ENCODE measurements around the gene SUSD1. TPM values are rescaled to one million over a fixed set of nuclear protein-coding genes. Genes with fewer than 3 reads are reported as not detected.

SUSD1 gene
- total RNA-seq, 2 donors from 2014 or later = 7.8 to 7.9 TPM

DNA sequence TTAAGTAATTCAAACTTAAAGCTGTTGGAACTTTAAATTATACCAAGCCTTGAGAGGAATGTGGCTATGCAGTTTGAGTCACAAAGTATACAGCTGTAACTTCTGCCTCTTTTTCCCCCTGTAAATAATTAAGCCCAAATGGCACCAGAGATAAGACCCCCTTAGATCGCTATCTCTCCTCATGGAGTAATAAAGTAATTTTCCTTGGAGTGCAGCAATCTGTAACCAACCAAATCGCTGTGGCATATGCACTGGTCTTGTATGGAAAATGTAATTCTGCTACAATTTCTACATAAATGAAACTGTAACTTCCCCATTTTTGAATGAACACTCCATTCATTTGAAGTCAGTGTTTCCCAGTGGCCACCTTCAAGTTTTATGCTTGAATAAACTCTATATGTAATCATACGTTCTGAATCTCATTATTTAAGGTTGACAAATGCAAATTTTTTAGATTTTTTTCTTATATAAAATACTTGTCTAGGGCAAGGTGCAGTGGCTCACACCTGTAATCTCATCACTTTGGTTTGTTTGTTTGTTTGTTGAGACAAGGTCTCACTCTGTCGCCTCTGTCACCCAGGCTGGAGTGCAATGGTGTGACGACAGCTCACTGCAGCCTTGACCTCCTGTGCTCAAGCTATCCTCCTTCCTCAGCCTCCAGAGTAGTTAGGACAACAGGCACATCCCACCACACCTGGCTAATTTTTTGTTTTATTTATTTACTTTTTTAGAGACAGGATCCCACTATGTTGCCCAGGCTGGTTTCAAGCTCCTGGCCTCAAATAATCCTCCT is 12.3 kb downstream of the SUSD1 start:
- Histone ChIP-seq H3K9me3 (no peaks in the 10 kb centered on the region), H3K27me3 (no peaks in the 10 kb centered on the region), H3K4me1 (peaks cover 3% of the 10 kb centered on the region), H3K4me3 (no peak overlapping the region), H3K36me3 (replicated peaks in 1 of 2; ENCODE audit: insufficient read depth in 1 of 2, low read depth in 2 of 2) (no peaks in the 10 kb centered on the region), H3K27ac (no peak overlapping the region)
- intact Hi-C loops (cut with DNase I) = no loop called here
- TF ChIP-seq CTCF (IDR thresholded peaks at IDR 0.05) = no peak
- TF ChIP-seq POLR2A (IDR thresholded peaks at IDR 0.05) = no peak
- 70 to 76% methylated on average over 5 of the region's 5 CpGs for WGBS, 2 donors
- DNase-seq = no peak
- ATAC-seq = no peak

- Histone ChIP-seq H3K36me3 (replicated peaks in 1 of 2; ENCODE audit: insufficient read depth in 1 of 2, low read depth in 2 of 2) (no peaks in the 10 kb centered on the region), H3K27ac (no peak overlapping the region), H3K9me3 (no peaks in the 10 kb centered on the region), H3K27me3 (no peaks in the 10 kb centered on the region), H3K4me3 (no peak overlapping the region), H3K4me1 (no peaks in the 10 kb centered on the region)
- no peak for TF ChIP-seq CTCF (IDR thresholded peaks at IDR 0.05)
- no peak for TF ChIP-seq POLR2A (IDR thresholded peaks at IDR 0.05)
- WGBS, 2 donors = 100% methylated on average over 1 of the region's 1 CpG
- intact Hi-C loops (cut with DNase I) = no loop called here
- DNase-seq (no peak), ATAC-seq (no peak)
Measured at GRCh38 chr9:112159781-112160180, 15.3 kb downstream of the SUSD1 start.

- no peaks in the 10 kb centered on the region for H3K4me1 ChIP-seq
- H3K4me3 ChIP-seq = no peak overlapping the region
- WGBS, 2 donors = 95 to 99% methylated on average over 4 of the region's 4 CpGs
- H3K36me3 ChIP-seq (replicated peaks in 1 of 2; ENCODE audit: insufficient read depth in 1 of 2, low read depth in 2 of 2) = no peaks in the 10 kb centered on the region
- ATAC-seq (no peak), DNase-seq (no peak)
- no peak overlapping the region for H3K27ac ChIP-seq
- no peak for TF ChIP-seq POLR2A (IDR thresholded peaks at IDR 0.05)
- no peak for TF ChIP-seq CTCF (IDR thresholded peaks at IDR 0.05)
- intact Hi-C loops (cut with DNase I) = no loop called here
- H3K9me3 ChIP-seq = no peaks in the 10 kb centered on the region
- no peaks in the 10 kb centered on the region for H3K27me3 ChIP-seq
Measured at GRCh38 chr9:112158656-112159367, 16.3 kb downstream of the SUSD1 start.

DNA sequence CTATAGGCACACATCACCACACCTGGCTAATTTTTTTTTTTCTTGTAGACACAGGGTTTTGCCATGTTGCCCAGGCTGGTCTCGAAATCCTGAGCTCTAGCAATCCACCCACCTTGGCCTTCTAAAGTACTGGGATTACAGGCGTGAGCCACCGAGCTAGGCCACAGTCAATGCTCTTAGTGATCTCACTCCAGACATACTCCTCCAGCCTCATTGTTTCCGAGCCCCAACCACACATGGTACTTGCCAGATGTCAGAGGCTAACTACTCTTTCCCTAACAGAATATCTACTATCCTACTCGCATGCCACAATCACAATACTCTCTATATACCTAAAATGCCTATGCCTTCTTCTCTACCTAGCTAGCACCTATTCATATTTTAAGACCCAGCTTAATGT is 17.1 kb downstream of the SUSD1 start:
- H3K9me3 ChIP-seq = no peaks in the 10 kb centered on the region
- no peak overlapping the region for H3K27ac ChIP-seq
- no peaks in the 10 kb centered on the region for H3K36me3 ChIP-seq (replicated peaks in 1 of 2; ENCODE audit: insufficient read depth in 1 of 2, low read depth in 2 of 2)
- ATAC-seq = no peak
- H3K27me3 ChIP-seq = no peaks in the 10 kb centered on the region
- intact Hi-C loops (cut with DNase I) = no loop called here
- DNase-seq = no peak
- TF ChIP-seq POLR2A (IDR thresholded peaks at IDR 0.05) (no peak), CTCF (IDR thresholded peaks at IDR 0.05) (no peak)
- H3K4me3 ChIP-seq = no peak overlapping the region
- WGBS, 2 donors = 94 to 95% methylated on average over 5 of the region's 5 CpGs
- H3K4me1 ChIP-seq = no peaks in the 10 kb centered on the region

Data from body of pancreas (tissue), 4 donors.